ENCODE data around the gene RAB33B. TPM values are rescaled to one million over a fixed set of nuclear protein-coding genes. Genes with fewer than 3 reads are reported as not detected.

Gene RAB33B
- total and polyA plus RNA-seq, 9 of the 15 experiments (the other 6 are each of a cell fraction or from before 2014, with no cell fraction given): 1.7 to 3.7 (median 3.0) TPM

DNA sequence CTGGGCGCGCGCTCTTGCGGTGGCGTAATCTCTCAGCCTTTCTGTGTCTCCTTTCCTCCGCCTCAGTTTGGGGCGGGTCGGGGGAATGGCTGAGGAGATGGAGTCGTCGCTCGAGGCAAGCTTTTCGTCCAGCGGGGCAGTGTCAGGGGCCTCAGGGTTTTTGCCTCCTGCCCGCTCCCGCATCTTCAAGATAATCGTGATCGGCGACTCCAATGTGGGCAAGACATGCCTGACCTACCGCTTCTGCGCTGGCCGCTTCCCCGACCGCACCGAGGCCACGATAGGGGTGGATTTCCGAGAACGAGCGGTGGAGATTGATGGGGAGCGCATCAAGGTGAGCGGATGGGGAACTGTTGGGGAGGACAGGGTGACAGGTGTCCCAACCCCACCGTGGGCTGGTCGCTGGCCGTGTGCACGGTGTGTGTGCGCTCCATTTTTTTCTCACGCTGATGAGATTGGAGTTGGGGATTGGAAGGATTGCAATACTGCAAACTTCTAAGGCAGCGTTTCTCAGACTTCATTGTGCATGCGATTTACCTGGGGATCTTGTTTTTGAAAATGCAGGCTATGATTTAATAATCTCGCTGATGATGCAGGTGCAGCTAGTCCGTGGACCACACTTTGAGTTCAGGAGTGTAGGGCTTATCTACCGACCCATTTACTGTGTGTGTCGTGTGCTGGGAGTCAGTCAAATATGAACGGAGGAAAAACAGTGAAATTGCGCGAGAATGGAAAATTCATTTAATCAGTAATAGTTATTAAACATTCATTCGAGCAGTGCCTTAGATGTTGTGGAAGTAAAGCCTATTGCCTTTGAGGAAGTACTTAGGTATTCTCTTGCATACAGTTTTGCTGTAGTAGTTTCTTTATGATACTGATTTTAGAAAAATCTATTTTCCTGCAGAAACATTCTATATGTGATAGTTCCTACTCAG lies at the start of gene RAB33B (continued):
- TF ChIP-seq, protein P1, sequence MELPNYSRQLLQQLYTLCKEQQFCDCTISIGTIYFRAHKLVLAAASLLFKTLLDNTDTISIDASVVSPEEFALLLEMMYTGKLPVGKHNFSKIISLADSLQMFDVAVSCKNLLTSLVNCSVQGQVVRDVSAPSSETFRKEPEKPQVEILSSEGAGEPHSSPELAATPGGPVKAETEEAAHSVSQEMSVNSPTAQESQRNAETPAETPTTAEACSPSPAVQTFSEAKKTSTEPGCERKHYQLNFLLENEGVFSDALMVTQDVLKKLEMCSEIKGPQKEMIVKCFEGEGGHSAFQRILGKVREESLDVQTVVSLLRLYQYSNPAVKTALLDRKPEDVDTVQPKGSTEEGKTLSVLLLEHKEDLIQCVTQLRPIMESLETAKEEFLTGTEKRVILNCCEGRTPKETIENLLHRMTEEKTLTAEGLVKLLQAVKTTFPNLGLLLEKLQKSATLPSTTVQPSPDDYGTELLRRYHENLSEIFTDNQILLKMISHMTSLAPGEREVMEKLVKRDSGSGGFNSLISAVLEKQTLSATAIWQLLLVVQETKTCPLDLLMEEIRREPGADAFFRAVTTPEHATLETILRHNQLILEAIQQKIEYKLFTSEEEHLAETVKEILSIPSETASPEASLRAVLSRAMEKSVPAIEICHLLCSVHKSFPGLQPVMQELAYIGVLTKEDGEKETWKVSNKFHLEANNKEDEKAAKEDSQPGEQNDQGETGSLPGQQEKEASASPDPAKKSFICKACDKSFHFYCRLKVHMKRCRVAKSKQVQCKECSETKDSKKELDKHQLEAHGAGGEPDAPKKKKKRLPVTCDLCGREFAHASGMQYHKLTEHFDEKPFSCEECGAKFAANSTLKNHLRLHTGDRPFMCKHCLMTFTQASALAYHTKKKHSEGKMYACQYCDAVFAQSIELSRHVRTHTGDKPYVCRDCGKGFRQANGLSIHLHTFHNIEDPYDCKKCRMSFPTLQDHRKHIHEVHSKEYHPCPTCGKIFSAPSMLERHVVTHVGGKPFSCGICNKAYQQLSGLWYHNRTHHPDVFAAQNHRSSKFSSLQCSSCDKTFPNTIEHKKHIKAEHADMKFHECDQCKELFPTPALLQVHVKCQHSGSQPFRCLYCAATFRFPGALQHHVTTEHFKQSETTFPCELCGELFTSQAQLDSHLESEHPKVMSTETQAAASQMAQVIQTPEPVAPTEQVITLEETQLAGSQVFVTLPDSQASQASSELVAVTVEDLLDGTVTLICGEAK (IDR thresholded peaks at IDR 0.05): peak; percentile 35; the same call in 1 of the 2 replicates
- TF ChIP-seq, protein P1 (CRISPR knock-in tag; IDR thresholded peaks at IDR 0.05): no peak
- no peak for TF ChIP-seq ETV5 (CRISPR knock-in tag; IDR thresholded peaks at IDR 0.05; ENCODE audit: low read depth)

Data from K562 (cell line).